NCI-H526 (cell line): Measurements from ENCODE around the gene P4HA3.

Experiments
- DNase-seq, 2 experiments: peaks; one replicate each; lab custom pipeline; 2025; lab: John Stamatoyannopoulos, UW

P4HA3 gene

DNA sequence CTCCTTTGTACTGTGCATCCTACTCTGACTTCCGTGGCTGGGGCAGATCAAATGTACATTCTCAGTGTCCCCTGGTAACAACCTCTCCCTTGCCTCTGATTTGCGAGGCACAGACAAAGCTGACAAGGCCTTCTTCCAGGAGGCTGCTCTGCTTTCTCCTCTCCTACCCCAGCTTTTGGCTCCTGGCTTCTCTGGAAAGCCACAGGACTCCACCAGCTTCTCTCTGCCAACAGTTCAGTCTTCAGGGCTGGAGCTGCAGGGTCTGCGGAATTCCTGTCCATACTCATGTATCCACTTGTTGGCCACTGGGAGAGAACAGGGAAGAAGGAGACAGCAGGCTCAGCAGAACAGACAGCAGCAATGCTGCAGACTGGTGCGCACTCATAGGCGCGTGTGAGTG, 44.4 kb downstream of the P4HA3 start:
- no peak for DNase-seq

DNA sequence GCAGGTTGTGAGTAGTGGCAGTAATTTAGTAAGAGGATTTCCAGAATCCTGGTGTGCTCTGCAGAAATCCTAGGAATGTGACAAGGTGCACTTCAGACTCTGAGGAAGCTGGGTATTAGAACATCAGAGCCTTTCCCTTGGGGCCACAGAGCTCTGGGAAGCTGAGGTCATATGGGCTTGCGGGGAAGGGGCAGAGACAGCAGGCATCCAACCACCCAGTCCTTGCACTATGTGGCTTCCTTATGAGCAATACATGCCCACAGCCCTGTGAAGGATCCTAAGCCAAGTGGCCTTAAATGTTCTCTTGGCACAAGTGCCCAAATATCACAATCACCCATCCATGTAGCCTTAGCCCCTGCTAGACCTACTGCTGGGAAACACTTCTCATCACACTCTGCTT, 46.2 kb downstream of the P4HA3 start:
- DNase-seq = no peak

- no peak for DNase-seq
Observed at GRCh38 chr11:74262725-74263124, 48.7 kb downstream of the P4HA3 start.

DNA sequence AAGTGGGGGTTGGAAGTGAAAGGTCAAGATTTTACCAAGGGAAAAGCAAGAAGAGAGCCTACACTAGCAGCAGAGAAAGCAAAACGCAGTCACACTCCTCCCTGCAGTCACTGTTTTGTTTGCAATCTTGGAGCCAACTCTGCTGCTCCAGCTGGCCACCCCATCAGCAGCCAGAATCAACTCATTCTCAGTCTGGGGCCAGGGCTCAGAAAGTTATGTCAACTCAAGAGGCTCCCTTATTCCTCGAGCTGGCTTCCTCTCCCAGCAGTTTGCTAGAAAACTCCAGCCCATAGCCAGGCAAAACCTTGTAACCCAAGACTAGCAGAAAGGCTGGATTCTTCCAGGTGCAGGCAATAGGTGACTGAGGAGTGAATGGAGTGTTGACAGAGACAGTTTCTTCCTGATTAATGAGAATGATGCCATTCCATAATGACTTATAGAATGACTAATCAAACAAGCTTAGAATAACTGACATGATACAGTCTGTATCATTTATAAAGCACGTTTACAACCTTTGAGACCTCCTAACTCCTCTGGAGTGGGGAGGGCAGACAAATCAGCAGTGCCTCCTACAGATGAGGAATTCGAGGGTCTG, 53.4 kb downstream of the P4HA3 start:
- no peak for DNase-seq

GRCh38 chr11:74256378-74257133, 54.9 kb downstream of the P4HA3 start:
- DNase-seq = no peak

DNA sequence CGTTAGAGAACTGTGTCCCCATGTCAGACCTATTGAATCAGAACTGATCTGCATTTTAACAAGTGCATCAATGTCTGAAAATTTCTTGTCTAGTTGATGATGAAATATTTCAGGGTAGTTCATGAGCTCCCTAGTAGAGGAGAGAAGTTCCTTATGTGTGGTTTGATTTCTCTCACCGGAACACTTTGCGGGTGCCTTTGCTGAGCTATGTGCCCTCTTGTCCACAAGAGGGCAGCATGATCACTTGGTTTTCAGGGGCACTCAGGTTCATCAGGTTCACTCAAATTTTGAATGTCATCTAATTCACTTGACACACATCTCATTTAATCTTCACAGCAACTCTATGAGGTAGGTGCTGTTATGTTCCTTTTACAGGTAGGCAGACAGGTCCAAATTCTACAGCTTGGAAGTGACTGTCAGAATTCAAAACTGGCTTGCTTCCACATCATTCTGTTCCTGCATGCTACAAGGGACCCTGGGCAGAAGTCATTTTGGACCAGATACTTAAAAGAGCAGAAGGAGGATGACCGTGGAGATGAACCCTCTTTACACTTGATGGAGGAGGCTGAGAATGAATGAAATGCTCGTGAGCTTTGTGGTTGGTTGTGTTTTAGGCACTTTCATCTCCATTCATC, 55.6 kb downstream of the P4HA3 start:
- DNase-seq = peak; percentile 61 to 76

DNA sequence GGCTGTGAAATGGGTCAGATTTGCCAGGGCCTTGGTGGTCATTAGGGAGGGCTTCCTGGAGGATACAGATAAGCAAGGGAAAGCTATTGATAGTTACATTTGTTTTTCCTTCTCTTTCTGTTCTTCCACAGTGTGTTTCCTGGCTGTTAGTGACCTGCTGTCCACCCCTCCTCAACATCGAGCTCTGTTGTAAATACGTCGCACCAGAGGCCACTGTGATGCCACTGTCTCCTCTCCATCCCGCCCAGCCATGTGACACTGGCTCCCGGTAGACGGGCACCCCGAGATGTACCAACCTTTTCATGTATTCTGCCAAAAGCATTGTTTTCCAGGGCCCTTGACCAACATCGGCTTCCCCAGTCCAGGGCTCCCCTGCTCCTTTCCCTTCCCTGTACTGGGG, 58.1 kb downstream of the P4HA3 start:
- no peak for DNase-seq

DNA sequence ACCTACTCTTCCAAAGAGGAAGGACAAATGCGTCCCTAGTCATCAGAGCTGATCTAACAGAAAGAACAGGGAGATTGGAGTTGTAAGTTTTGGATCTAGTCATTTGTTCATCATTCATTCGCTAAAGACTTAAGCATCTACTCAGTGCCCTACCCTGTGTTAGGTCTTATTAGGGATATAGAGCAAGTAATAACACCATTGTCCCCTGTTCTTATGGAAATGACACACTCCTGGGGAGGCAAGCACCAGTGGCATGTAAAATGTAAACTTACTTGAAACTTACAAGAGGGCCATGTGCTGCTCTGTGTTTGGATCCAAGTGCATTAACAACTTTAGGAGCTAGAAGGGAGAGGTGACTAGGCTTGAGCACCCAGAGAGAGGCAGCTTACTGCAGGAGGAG, 61.9 kb downstream of the P4HA3 start:
- DNase-seq = no peak

GRCh38 chr11:74248469-74248868, 63.0 kb downstream of the P4HA3 start:
- DNase-seq = no peak

DNA sequence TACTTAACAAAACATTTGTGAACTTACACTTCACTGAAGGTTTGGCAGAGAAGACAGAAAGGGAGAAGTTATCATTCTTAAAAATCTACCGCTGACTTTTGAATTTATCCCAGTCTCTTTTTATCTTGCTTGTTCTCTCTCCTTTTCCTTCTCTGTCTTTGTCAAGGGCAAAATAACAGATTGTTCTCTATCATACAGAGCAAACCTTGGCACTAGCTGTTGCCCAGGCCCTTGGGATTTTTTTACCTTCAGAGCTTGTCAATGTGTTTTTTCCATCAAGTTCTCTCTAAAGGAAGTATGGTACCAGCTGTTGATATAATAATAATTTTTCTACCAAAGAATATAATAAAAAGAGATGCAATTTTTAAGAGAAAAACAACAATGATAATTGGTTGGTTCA, 73.2 kb downstream of the P4HA3 start:
- no peak for DNase-seq

- DNase-seq = no peak
Observed at GRCh38 chr11:74237541-74237940, 73.9 kb downstream of the P4HA3 start.

GRCh38 chr11:74235121-74235520, 76.3 kb downstream of the P4HA3 start:
- no peak for DNase-seq

DNA sequence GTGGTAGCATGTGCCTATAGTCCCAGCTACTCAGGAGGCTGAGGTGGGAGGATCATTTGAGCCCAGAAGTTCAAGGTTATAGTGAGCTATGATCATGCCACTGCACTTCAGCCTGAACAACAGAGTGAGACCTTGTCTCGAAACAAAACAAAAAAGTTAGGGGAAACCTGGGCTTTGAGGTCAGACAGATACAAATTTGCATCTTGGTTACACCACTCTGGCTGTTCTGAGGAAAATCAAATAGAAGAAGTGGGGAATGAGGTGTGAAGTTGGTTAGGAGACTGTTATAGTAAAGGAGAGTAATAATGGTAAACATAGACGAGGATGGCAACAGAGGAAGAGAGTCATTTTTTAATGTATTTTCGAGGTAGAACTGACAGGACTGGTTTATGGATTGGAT, 77.8 kb downstream of the P4HA3 start:
- DNase-seq = no peak

DNA sequence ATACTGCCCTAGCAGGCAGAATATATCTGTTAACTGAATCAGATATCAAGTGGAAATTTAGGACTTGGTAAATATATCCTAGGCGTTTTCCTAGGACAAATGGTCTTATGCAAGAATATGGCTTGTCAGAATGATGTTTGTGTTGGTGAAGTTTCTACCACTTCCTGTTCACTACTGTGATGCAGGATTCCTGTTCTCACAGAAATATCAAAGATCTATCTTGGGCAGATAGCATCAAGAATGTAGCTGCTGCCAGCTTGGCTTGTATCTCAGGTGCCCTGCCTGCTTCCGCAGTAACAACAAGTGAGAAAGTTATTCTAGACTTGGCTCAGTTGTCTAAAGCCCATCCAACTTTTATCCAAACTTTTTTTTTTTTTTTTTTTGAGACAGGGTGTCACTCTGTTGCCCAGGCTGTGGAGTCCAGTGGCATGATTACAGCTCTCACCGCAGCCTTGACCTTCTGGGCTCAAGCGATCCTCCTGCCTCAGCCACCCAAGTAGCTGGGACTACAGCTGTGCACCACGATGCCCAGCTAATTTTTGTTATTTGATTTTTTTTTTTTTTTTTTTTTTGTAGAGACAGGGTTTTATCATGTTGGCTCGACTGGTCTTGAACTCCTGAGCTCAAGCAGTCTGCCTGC, 79.0 kb downstream of the P4HA3 start:
- no peak for DNase-seq

- DNase-seq = no peak
Observed at GRCh38 chr11:74226907-74227306, 84.5 kb downstream of the P4HA3 start.

DNA sequence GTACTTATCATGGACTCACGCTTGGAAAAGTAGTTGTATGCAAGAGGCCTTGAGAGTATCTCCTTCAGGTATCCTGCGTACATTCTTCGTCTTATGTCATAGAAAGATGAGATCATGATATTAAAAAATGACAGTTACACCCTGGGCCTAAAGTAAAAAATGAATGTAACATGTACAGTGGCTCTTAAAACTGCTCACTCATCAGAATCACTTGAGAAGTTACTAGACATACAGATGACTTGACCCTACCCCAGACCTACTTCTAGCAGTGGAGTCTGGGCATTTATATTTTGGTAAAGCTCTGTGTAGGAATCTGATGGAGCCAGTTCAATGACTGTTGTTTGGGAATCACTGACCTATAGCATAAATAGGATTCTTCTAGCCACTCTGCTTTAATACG, 85.9 kb downstream of the P4HA3 start:
- DNase-seq = no peak

DNA sequence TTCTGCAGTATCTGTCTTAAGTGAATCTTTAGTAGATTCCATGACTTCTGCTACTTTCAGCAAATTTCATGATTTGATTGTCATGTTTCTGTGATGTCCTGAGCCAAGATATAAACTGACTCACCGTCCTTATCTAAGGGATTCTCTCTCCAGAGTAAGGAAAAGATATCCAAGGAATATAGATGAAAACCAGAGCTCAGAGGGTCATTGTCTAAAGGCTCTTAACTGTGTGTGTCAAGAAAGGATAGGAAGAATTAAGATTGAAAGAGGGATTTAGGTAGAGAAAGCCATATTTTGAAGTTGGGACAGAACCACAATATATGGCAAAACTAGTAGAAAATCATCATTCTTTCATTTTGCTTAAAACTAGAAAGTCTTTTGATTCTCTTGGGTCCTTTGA, 89.6 kb downstream of the P4HA3 start:
- no peak for DNase-seq

DNA sequence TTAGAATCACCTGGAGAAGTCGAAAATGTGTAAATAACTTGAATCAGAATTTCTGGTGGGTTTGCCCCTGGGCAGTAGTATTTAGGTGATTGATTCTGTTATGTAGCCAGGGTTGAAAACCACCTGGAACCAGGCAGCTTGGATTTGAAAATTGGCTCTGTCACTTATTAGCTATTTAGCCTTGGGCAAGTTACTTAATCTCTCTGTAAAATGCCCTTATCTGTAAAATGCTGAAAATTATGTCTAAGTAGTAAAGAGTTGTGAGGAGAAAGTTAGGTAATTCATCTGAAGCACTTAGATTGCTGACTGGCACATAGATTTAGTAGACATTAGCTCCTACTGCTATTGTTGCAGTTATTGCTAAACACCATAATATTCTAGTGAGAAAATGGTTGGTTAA, 91.1 kb downstream of the P4HA3 start:
- DNase-seq = no peak
